IMR-90 (cell line): ENCODE measurements around the gene STAT5B. TPM values are rescaled to one million over a fixed set of nuclear protein-coding genes. Genes with fewer than 3 reads are reported as not detected.

Experiments
- ATAC-seq: fragments of 200-7000 bp; cut with Tn5 transposase; 2 replicates; pipeline ENCODE4 v1.9.1; 2020; ENCODE audit warnings: low read depth, mild to moderate bottlenecking, moderate library complexity
- BruUV-seq: library from RNA; stranded (reverse); fragments of 400-500 nt; replicated peaks from 2 replicates; lab custom pipeline; 2021; lab: Mats Ljungman, UMichigan
- CTCF ChIA-PET: fragments of 300-600 bp; formaldehyde crosslinking; extraction: SDS; loops from one replicate; lab custom pipeline; 2021; ENCODE audit warnings: antibody characterized with exemption; lab: Yijun Ruan, JAX
- POLR2A ChIA-PET: fragments of 300-600 bp; sonication (Branson Sonifier 250); formaldehyde crosslinking; loops from one replicate; lab custom pipeline; 2022; ENCODE audit warnings: antibody characterized with exemption; ENCODE audit not compliant: unreplicated experiment; lab: Charles Lee
- DNase-seq: peaks from one replicate; pipeline ENCODE4 v3.0.0; 2013
- H2AFZ ChIP-seq: replicated peaks from 2 replicates; pipeline ENCODE3; 2013; ENCODE audit warnings: low read length, mild to moderate bottlenecking; ENCODE audit not compliant: poor library complexity
- H2AK5ac ChIP-seq: 2 replicates; pipeline ENCODE4 v1.6.1; 2013; ENCODE audit warnings: low read depth, low read length, inconsistent platforms
- H2AK9ac ChIP-seq: replicated peaks from 2 replicates; pipeline ENCODE3; 2013; ENCODE audit warnings: mild to moderate bottlenecking, low read depth, low read length, moderate library complexity; ENCODE audit not compliant: poor library complexity
- H2BK120ac ChIP-seq: 2 replicates; pipeline ENCODE4 v1.6.1; 2013; ENCODE audit warnings: low read depth, low read length, inconsistent platforms
- H2BK15ac ChIP-seq: 3 replicates; pipeline ENCODE4 v1.6.1; 2013; ENCODE audit warnings: low read depth, low read length, inconsistent platforms
- H2BK20ac ChIP-seq: 2 replicates; pipeline ENCODE4 v1.6.1; 2013; ENCODE audit warnings: low read depth, mild to moderate bottlenecking, inconsistent platforms, low read length, moderate library complexity
- H2BK5ac ChIP-seq: 2 replicates; pipeline ENCODE4 v1.6.1; 2013; ENCODE audit warnings: mild to moderate bottlenecking, low read depth, low read length, inconsistent platforms; ENCODE audit not compliant: poor library complexity, severe bottlenecking
- H3K14ac ChIP-seq: replicated peaks from 2 replicates; pipeline ENCODE4 v1.6.1; 2013; ENCODE audit warnings: low read depth, low read length, inconsistent platforms
- H3K18ac ChIP-seq: 2 replicates; pipeline ENCODE4 v1.6.1; 2013; ENCODE audit warnings: low read depth, low read length, control low read depth
- H3K23ac ChIP-seq: 2 replicates; pipeline ENCODE4 v1.6.1; 2013; ENCODE audit warnings: low read depth, low read length, inconsistent platforms
- H3K27ac ChIP-seq: 2 replicates; pipeline ENCODE4 v1.5.1; 2013; ENCODE audit warnings: mild to moderate bottlenecking, control low read depth, low read length; ENCODE audit not compliant: insufficient read depth
- H3K27me3 ChIP-seq: 2 replicates; pipeline ENCODE4 v1.6.1; 2013; ENCODE audit warnings: low read length; ENCODE audit not compliant: control insufficient read depth, insufficient read depth
- H3K36me3 ChIP-seq: 2 replicates; pipeline ENCODE4 v1.6.1; 2013; ENCODE audit warnings: low read length, mixed read lengths; ENCODE audit not compliant: control insufficient read depth, insufficient read depth
- H3K4ac ChIP-seq: 2 replicates; pipeline ENCODE4 v1.6.1; 2013; ENCODE audit warnings: low read depth, low read length, inconsistent platforms
- H3K4me1 ChIP-seq: 2 replicates; pipeline ENCODE4 v1.6.1; 2013; ENCODE audit warnings: low read length, mixed read lengths; ENCODE audit not compliant: control insufficient read depth, insufficient read depth
- H3K4me2 ChIP-seq: 2 replicates; pipeline ENCODE4 v1.6.1; 2013; ENCODE audit warnings: low read depth, mild to moderate bottlenecking, control low read depth, low read length, moderate library complexity
- H3K4me3 ChIP-seq: 2 replicates; pipeline ENCODE4 v1.5.1; 2013; ENCODE audit warnings: low read depth, mild to moderate bottlenecking, control low read depth, low read length, moderate library complexity; ENCODE audit not compliant: insufficient read depth
- H3K56ac ChIP-seq: 2 replicates; pipeline ENCODE4 v1.6.1; 2013; ENCODE audit warnings: low read length, inconsistent platforms; ENCODE audit not compliant: insufficient read depth; ENCODE audit errors: extremely low read depth
- H3K79me1 ChIP-seq, 2 experiments: 2 replicates each; pipeline ENCODE4 v1.6.1; 2013; ENCODE audit warnings: low read length in 2 of 2, inconsistent platforms in 1 of 2, low read depth in 1 of 2
- H3K9ac ChIP-seq: 2 replicates; pipeline ENCODE4 v1.6.1; 2013; ENCODE audit warnings: low read depth, low read length, control low read depth
- H3K9me1 ChIP-seq: 2 replicates; pipeline ENCODE4 v1.6.1; 2013; ENCODE audit warnings: low read length, inconsistent platforms; ENCODE audit not compliant: insufficient read depth
- H3K9me3 ChIP-seq: 2 replicates; pipeline ENCODE4 v1.6.1; 2013; ENCODE audit warnings: low read length; ENCODE audit not compliant: control insufficient read depth, insufficient read depth
- H4K20me1 ChIP-seq: 2 replicates; pipeline ENCODE4 v1.6.1; 2013; ENCODE audit warnings: low read length, inconsistent platforms; ENCODE audit not compliant: insufficient read depth
- H4K5ac ChIP-seq: 2 replicates; pipeline ENCODE4 v1.6.1; 2013; ENCODE audit warnings: mild to moderate bottlenecking, low read depth, low read length, control low read depth
- H4K8ac ChIP-seq, 2 experiments: 2 replicates each; pipeline ENCODE4 v1.6.1; 2013; ENCODE audit warnings: low read depth in 2 of 2, low read length in 2 of 2, control low read depth in 1 of 2, inconsistent platforms in 1 of 2
- H4K91ac ChIP-seq: 2 replicates; pipeline ENCODE4 v1.6.1; 2013; ENCODE audit warnings: low read depth, low read length, inconsistent platforms; ENCODE audit not compliant: insufficient read depth
- BHLHE40 ChIP-seq: fragments of 150-350 bp; IDR thresholded peaks from 2 replicates; pipeline ENCODE4 v1.6.1; 2016; ENCODE audit warnings: mild to moderate bottlenecking, low read depth, low read length
- CEBPB ChIP-seq: IDR thresholded peaks from 2 replicates; pipeline ENCODE4 v1.6.1; 2012; ENCODE audit warnings: low read depth, low read length, improper control_type of control experiment
- CHD1 ChIP-seq: IDR thresholded peaks from 2 replicates; pipeline ENCODE4 v1.6.1; 2012; ENCODE audit warnings: low read depth, low read length, improper control_type of control experiment
- CTCF ChIP-seq: conservative IDR thresholded peaks from 2 replicates; pipeline ENCODE4 v1.5.1; 2012; ENCODE audit warnings: mild to moderate bottlenecking, low read depth, low read length, improper control_type of control experiment
- FOS ChIP-seq: fragments of 150-350 bp; IDR thresholded peaks from 2 replicates; pipeline ENCODE4 v1.6.1; 2016; ENCODE audit warnings: low read depth, low read length
- MAFK ChIP-seq: IDR thresholded peaks from 2 replicates; pipeline ENCODE4 v1.6.1; 2012; ENCODE audit warnings: low read depth, low read length, improper control_type of control experiment
- MAZ ChIP-seq: IDR thresholded peaks from 2 replicates; pipeline ENCODE4 v1.6.1; 2012; ENCODE audit warnings: low read depth, mild to moderate bottlenecking, low read length, improper control_type of control experiment, moderate library complexity, borderline replicate concordance
- MXI1 ChIP-seq: IDR thresholded peaks from 2 replicates; pipeline ENCODE4 v1.6.1; 2012; ENCODE audit warnings: low read depth, mild to moderate bottlenecking, low read length, moderate library complexity, borderline replicate concordance
- NFE2L2 ChIP-seq: fragments of 150-350 bp; IDR thresholded peaks from 2 replicates; pipeline ENCODE4 v1.6.1; 2016; ENCODE audit warnings: low read depth, mild to moderate bottlenecking, low read length
- POLR2A ChIP-seq: IDR thresholded peaks from 2 replicates; pipeline ENCODE4 v1.6.1; 2012; ENCODE audit warnings: mild to moderate bottlenecking, low read depth, low read length
- RAD21 ChIP-seq: IDR thresholded peaks from 2 replicates; pipeline ENCODE4 v1.6.1; 2012; ENCODE audit warnings: low read length, improper control_type of control experiment
- RCOR1 ChIP-seq: IDR thresholded peaks from 2 replicates; pipeline ENCODE4 v1.6.1; 2012; ENCODE audit warnings: mild to moderate bottlenecking, low read length, improper control_type of control experiment; ENCODE audit not compliant: insufficient replicate concordance
- RFX5 ChIP-seq: IDR thresholded peaks from 2 replicates; pipeline ENCODE4 v1.8.0; 2012; ENCODE audit warnings: low read depth, mild to moderate bottlenecking, low read length, moderate library complexity
- SMC3 ChIP-seq: fragments of 150-350 bp; IDR thresholded peaks from 2 replicates; pipeline ENCODE4 v1.6.1; 2016; ENCODE audit warnings: low read depth, mild to moderate bottlenecking, antibody characterized with exemption, low read length, moderate library complexity
- WGBS, 2 experiments: methylation state at CpG; one replicate each; pipeline versions ENCODE4 v1.1.5 to v1.1.7; 2013; ENCODE audit warnings: missing lambda C conversion rate in 2 of 2; ENCODE audit not compliant: insufficient read length in 1 of 2; ENCODE audit errors: extremely low coverage in 2 of 2; 5-methylcytosine and 5-hydroxymethylcytosine counted together
- dilution Hi-C: fragments of 300-500 bp; cut with HindIII; formaldehyde crosslinking; loops from one replicate; pipeline ENCODE4 v1.14.3; 2018; ENCODE audit warnings: low sequenced_read_pairs; ENCODE audit not compliant: unreplicated experiment
- in situ Hi-C: fragments of 300-500 bp; cut with MboI; formaldehyde crosslinking; loops from 3 replicates; pipeline ENCODE4 v1.14.3; 2019; ENCODE audit warnings: low sequenced_read_pairs, inconsistent platforms, mixed read lengths
- intact Hi-C: fragments of 100-400 bp; cut with micrococcal nuclease; formaldehyde crosslinking; loops from 2 replicates; pipeline ENCODE4 v1.10.0; 2022
- polyA plus RNA-seq, 3 experiments: library from polyadenylated mRNA; depleted of rRNA; stranded (reverse); fragments of >200 nt; gene quantifications; 2 replicates each; pipeline ENCODE4 v1.2.3, GENCODE V29; 2012; ENCODE audit warnings: low replicate concordance in 1 of 3
- total RNA-seq: library from RNA; depleted of rRNA; stranded (reverse); fragments of >200 nt; gene quantifications from 2 replicates; pipeline ENCODE4 v1.2.3, GENCODE V29; 2012

The STAT5B gene
- total and polyA plus RNA-seq, 2 of the 4 experiments (the other 2 are of a cell fraction): 24.4 to 29.6 TPM

- TF ChIP-seq RCOR1 (no peak), SMC3 (no peak), CEBPB (no peak), RAD21 (no peak), MAZ (no peak), RFX5 (no peak)
These were observed 84.9 kb downstream of the STAT5B start (continued) for GRCh38 chr17:42191275-42191608.

GRCh38 chr17:42190491-42191274 is 85.5 kb downstream of the STAT5B start:
- H4K20me1 ChIP-seq: no peaks in the 10 kb centered on the region
- ATAC-seq (no peak), DNase-seq (no peak)
- no peaks in the 10 kb centered on the region for H3K36me3 ChIP-seq
- no peak overlapping the region for H3K9ac ChIP-seq
- H3K9me1 ChIP-seq: peaks cover 10% of the 10 kb centered on the region; the same call in 1 of the 2 replicates
- no peak overlapping the region for H2AK9ac ChIP-seq
- CTCF ChIA-PET: no interaction called here
- no peak overlapping the region for H2BK20ac ChIP-seq
- no peak overlapping the region for H3K4me3 ChIP-seq
- H2BK120ac ChIP-seq: no peak overlapping the region
- H4K91ac ChIP-seq: no peak overlapping the region
- H3K9me3 ChIP-seq: no peaks in the 10 kb centered on the region
- no peak overlapping the region for H3K18ac ChIP-seq
- no peak overlapping the region for H3K4me2 ChIP-seq
- H2BK5ac ChIP-seq: no peak overlapping the region
- H2BK15ac ChIP-seq: no peak overlapping the region
- intact Hi-C loops (no loop called here), dilution Hi-C loops (no loop called here), in situ Hi-C loops (no loop called here)
- no TSS peak for BruUV-seq
- POLR2A ChIA-PET: interaction anchor here (0.6 kb wide), 1 partner anchor 127 kb away, joined by 3 read pairs; no protein-coding TSS in a partner anchor
- no peaks in the 10 kb centered on the region; the same call in 1 of the 2 replicates for H3K27me3 ChIP-seq
- H4K8ac ChIP-seq: no peak overlapping the region
- H3K14ac ChIP-seq: no peak overlapping the region
- no peak overlapping the region for H3K27ac ChIP-seq
- no peak overlapping the region for H2AFZ ChIP-seq
- no peak overlapping the region for H3K56ac ChIP-seq
- WGBS, 2 experiments: 71% methylated on average over 5 of the region's 17 CpGs; no CpG with 5 or more reads in 1 of the 2 experiments
- no peaks in the 10 kb centered on the region for H3K4me1 ChIP-seq
- H3K79me1 ChIP-seq: peaks cover 0 to 8% of the 10 kb centered on the region in 2 experiments; a peak in 1 of 4 replicates
- no peak overlapping the region for H3K23ac ChIP-seq
- H4K5ac ChIP-seq: no peak overlapping the region
- H3K4ac ChIP-seq: no peak overlapping the region
- no peak overlapping the region for H2AK5ac ChIP-seq
- TF ChIP-seq MXI1 (no peak), SMC3 (no peak), POLR2A (no peak), NFE2L2 (no peak), FOS (no peak), MAFK (no peak), BHLHE40 (no peak), RAD21 (no peak), CTCF (no peak), RCOR1 (no peak), CHD1 (no peak), CEBPB (no peak)
